Prostate gland (tissue), 2 donors: ENCODE measurements around the gene PLCB1. TPM values are rescaled to one million over a fixed set of nuclear protein-coding genes. Genes with fewer than 3 reads are reported as not detected.
A peak's percentile ranks its signal among the peaks of the same experiment; 100 is the strongest.

Experiments used
- DNase-seq: peaks from one replicate; pipeline ENCODE4 v3.0.0-alpha.2; 2019; ENCODE audit warnings: low spot score
- H3K27ac ChIP-seq, 2 donors: fragments of 200-600 bp; sonication (generic); 2 replicates each; pipeline ENCODE4 v1.5.1; 2017 to 2019
- H3K27me3 ChIP-seq: fragments of 200-600 bp; sonication (generic); replicated peaks from 2 replicates; pipeline ENCODE4 v1.5.1; 2019; ENCODE audit not compliant: insufficient read depth
- H3K36me3 ChIP-seq, 2 donors: fragments of 200-600 bp; sonication (generic); 1 replicate in 1 of 2; 2 replicates in 1 of 2; pipeline versions ENCODE4 v1.5.1 to v1.8.1; 2017 to 2019
- H3K4me1 ChIP-seq: fragments of 200-600 bp; sonication (generic); replicated peaks from 2 replicates; pipeline ENCODE4 v1.5.1; 2019
- H3K4me3 ChIP-seq, 2 donors: fragments of 200-600 bp; sonication (generic); 2 replicates each; pipeline ENCODE4 v1.5.1; 2017 to 2019
- H3K9me3 ChIP-seq: fragments of 200-600 bp; sonication (generic); 2 replicates; pipeline ENCODE4 v1.5.1; 2017
- CTCF ChIP-seq, 4 experiments: fragments of 200-600 bp in 2 of 4; fragments of 450-650 bp in 2 of 4; sonication (generic) in 2 of 4; IDR thresholded peaks; 1 replicate in 3 of 4; 2 replicates in 1 of 4; pipeline ENCODE4 v1.5.1; 2016 to 2019; ENCODE audit warnings: antibody characterized with exemption in 4 of 4, mild to moderate bottlenecking in 2 of 4, moderate library complexity in 2 of 4
- POLR2A ChIP-seq: fragments of 450-650 bp; IDR thresholded peaks from one replicate; pipeline ENCODE4 v1.6.1; 2016; ENCODE audit warnings: antibody characterized with exemption, mild to moderate bottlenecking
- POLR2AphosphoS5 ChIP-seq: sonication (generic); formaldehyde crosslinking; IDR thresholded peaks from one replicate; pipeline ENCODE4 v1.6.1; 2017; ENCODE audit warnings: antibody characterized with exemption
- WGBS: methylation state at CpG from one replicate; pipeline ENCODE4 v1.1.5; 2018; 5-methylcytosine and 5-hydroxymethylcytosine counted together
- intact Hi-C: fragments of 100-400 bp; cut with DNase I; formaldehyde crosslinking; loops from one replicate; pipeline ENCODE4 v1.14.2; 2022
- total RNA-seq, 2 donors: library from RNA; depleted of rRNA; stranded (reverse); fragments of >200 nt; gene quantifications; one replicate each; pipeline ENCODE4 v1.1.0, GENCODE V29; 2016

PLCB1 gene
- total RNA-seq, 2 donors from 2014 or later: 24.3 to 26.3 TPM

GRCh38 chr20:8303651-8304050 is 171.6 kb downstream of the PLCB1 start:
- Histone ChIP-seq H3K27me3 (no peaks in the 10 kb centered on the region), H3K36me3 (no peaks in the 10 kb centered on the region), H3K4me3 (no peak overlapping the region), H3K4me1 (no peaks in the 10 kb centered on the region), H3K9me3 (no peaks in the 10 kb centered on the region), H3K27ac (no peak overlapping the region)
- WGBS: 28% methylated on average over 3 of the region's 3 CpGs
- no peak for TF ChIP-seq CTCF (IDR thresholded peaks at IDR 0.05)
- no peak for TF ChIP-seq POLR2A
- no peak for TF ChIP-seq POLR2AphosphoS5
- no peak for DNase-seq
- intact Hi-C loops: no loop called here

- no peak overlapping the region for H3K4me3 ChIP-seq
- no peak overlapping the region for H3K27ac ChIP-seq
- H3K4me1 ChIP-seq: no peaks in the 10 kb centered on the region
- 55% methylated on average over 1 of the region's 1 CpG for WGBS
- no peaks in the 10 kb centered on the region for H3K36me3 ChIP-seq
- no peaks in the 10 kb centered on the region for H3K9me3 ChIP-seq
- intact Hi-C loops: no loop called here
- no peak for DNase-seq
- no peaks in the 10 kb centered on the region for H3K27me3 ChIP-seq
- TF ChIP-seq CTCF (IDR thresholded peaks at IDR 0.05) (no peak), POLR2AphosphoS5 (no peak), POLR2A (no peak)
These were observed 172.2 kb downstream of the PLCB1 start for GRCh38 chr20:8304124-8304816.

GRCh38 chr20:8305449-8305978 is 173.4 kb downstream of the PLCB1 start:
- DNase-seq: peak; percentile 21
- H3K4me1 ChIP-seq: no peaks in the 10 kb centered on the region
- no peak overlapping the region for H3K27ac ChIP-seq

GRCh38 chr20:8306937-8307336 is 174.9 kb downstream of the PLCB1 start:
- no peak for TF ChIP-seq POLR2A
- no peak for TF ChIP-seq POLR2AphosphoS5
- no peak for TF ChIP-seq CTCF (IDR thresholded peaks at IDR 0.05)
- intact Hi-C loops: no loop called here
- WGBS: 19% methylated on average over 3 of the region's 3 CpGs
- Histone ChIP-seq H3K4me3 (no peak overlapping the region), H3K27ac (no peak overlapping the region), H3K4me1 (no peaks in the 10 kb centered on the region), H3K9me3 (no peaks in the 10 kb centered on the region), H3K36me3 (no peaks in the 10 kb centered on the region), H3K27me3 (no peaks in the 10 kb centered on the region)
- no peak for DNase-seq

More at GRCh38 chr20:8305449-8305978, 173.4 kb downstream of the PLCB1 start:
- TF ChIP-seq POLR2A (no peak), CTCF (IDR thresholded peaks at IDR 0.05) (peak in 2 of 4 experiments; percentile 31 to 51)
- intact Hi-C loops: no loop called here
- Histone ChIP-seq H3K27me3 (no peaks in the 10 kb centered on the region), H3K9me3 (no peaks in the 10 kb centered on the region), H3K4me3 (no peak overlapping the region), H3K36me3 (no peaks in the 10 kb centered on the region)
- WGBS: 78% methylated on average over 11 of the region's 11 CpGs

- H3K27me3 ChIP-seq: no peaks in the 10 kb centered on the region
- WGBS: 56% methylated on average over 5 of the region's 5 CpGs
These were observed 177.6 kb downstream of the PLCB1 start for GRCh38 chr20:8309634-8310033.

More at GRCh38 chr20:8309634-8310033, 177.6 kb downstream of the PLCB1 start:
- intact Hi-C loops: no loop called here
- Histone ChIP-seq H3K27ac (no peak overlapping the region), H3K9me3 (no peaks in the 10 kb centered on the region), H3K4me3 (no peak overlapping the region), H3K4me1 (no peaks in the 10 kb centered on the region), H3K36me3 (no peaks in the 10 kb centered on the region)
- DNase-seq: no peak
- TF ChIP-seq POLR2A (no peak), POLR2AphosphoS5 (no peak), CTCF (IDR thresholded peaks at IDR 0.05) (no peak)
